Adrenal gland (tissue), 12 donors: ENCODE measurements around the gene YWHAB. TPM values are rescaled to one million over a fixed set of nuclear protein-coding genes. Genes with fewer than 3 reads are reported as not detected.

Experiments used
- DNase-seq, 7 donors: peaks; one replicate each; pipeline ENCODE4 v3.0.0-alpha.2; 2019 to 2020
- H3K27ac ChIP-seq, 5 donors: fragments of 200-600 bp; sonication (generic) in 4 of 5; 1 replicate in 3 of 5; 2 replicates in 2 of 5; pipeline versions ENCODE4 v1.5.1 to v1.8.0; 2016 to 2020; ENCODE audit warnings: mild to moderate bottlenecking in 1 of 5
- H3K27me3 ChIP-seq: fragments of 200-600 bp; 2 replicates; pipeline ENCODE4 v1.8.0; 2021
- H3K36me3 ChIP-seq, 2 donors: fragments of 200-600 bp; replicated peaks in 1 of 2; 1 replicate in 1 of 2; 2 replicates in 1 of 2; pipeline versions ENCODE4 v1.5.1 to v1.8.0; 2018 to 2022
- H3K4me1 ChIP-seq, 2 donors: fragments of 200-600 bp; replicated peaks in 1 of 2; 1 replicate in 1 of 2; 2 replicates in 1 of 2; pipeline versions ENCODE4 v1.5.1 to v1.8.0; 2018 to 2021
- H3K4me3 ChIP-seq, 4 donors: fragments of 200-600 bp; sonication (generic) in 3 of 4; one replicate each; pipeline ENCODE4 v1.5.1; 2016 to 2018
- H3K9me3 ChIP-seq, 3 donors: fragments of 200-600 bp; sonication (generic) in 1 of 3; replicated peaks in 1 of 3; 1 replicate in 2 of 3; 2 replicates in 1 of 3; pipeline versions ENCODE4 v1.5.1 to v1.8.0; 2016 to 2021
- POLR2A ChIP-seq, 2 donors: fragments of 450-650 bp; IDR thresholded peaks; one replicate each; pipeline ENCODE4 v1.6.1; 2017; ENCODE audit warnings: antibody characterized with exemption in 2 of 2, mild to moderate bottlenecking in 2 of 2, moderate library complexity in 1 of 2
- WGBS, 4 donors: extraction: QIAGEN DNeasy Blood & Tissue Kit in 2 of 4; methylation state at CpG; one replicate each; pipeline versions ENCODE4 v1.1.5 to v1.1.7; 2013 to 2017; 5-methylcytosine and 5-hydroxymethylcytosine counted together
- intact Hi-C, 2 donors: fragments of 100-400 bp; cut with DNase I; formaldehyde crosslinking; loops; one replicate each; pipeline versions ENCODE4 v1.14.1 to v1.15.0; 2022 to 2023
- polyA plus RNA-seq, 3 donors: library from polyadenylated mRNA; stranded (reverse); fragments of 200-250 nt in 2 of 3; fragments of 350-450 nt in 1 of 3; fragmentation: Illumina TruSeq in 1 of 3; extraction: RNeasy Lipid Tissue Mini Kit (QIAGEN cat#74804) in 1 of 3; gene quantifications; one replicate each; pipeline ENCODE4 v1.2.3, GENCODE V29; 2013 to 2014
- total RNA-seq, 9 donors: library from RNA; depleted of rRNA in 4 of 9; stranded (reverse); fragments of >200 nt in 4 of 9; fragments of 120-200 nt in 1 of 9; fragmentation: NEBNext Ultra II Directional in 1 of 9; extraction: Animal tissue kit (Norgen Biotek cat#: 25700) in 1 of 9; gene quantifications; one replicate each; pipeline versions ENCODE4 v1.1.0 to v1.2.4, GENCODE V29; 2013 to 2023
- TF ChIP-seq, protein P1 (sequence below), 6 experiments: fragments of 450-650 bp in 4 of 6; fragments of 200-600 bp in 2 of 6; sonication (generic) in 1 of 6; IDR thresholded peaks; 1 replicate in 5 of 6; 2 replicates in 1 of 6; pipeline versions ENCODE4 v1.5.1 to v1.8.0; 2016 to 2021; ENCODE audit warnings: antibody characterized with exemption in 6 of 6, mild to moderate bottlenecking in 2 of 6, moderate library complexity in 1 of 6
- donor health status: healthy with polysubstance abuse.
- donor health status: Bipolar disorder and iron deficiency.
- donor health status: DM: yes; HTN: yes; CAD: no.
- donor health status: DM: no; HTN: no; CAD: no.
- donor health status: DM: no; HTN: no; CAD: no.
- donor health status: DM: yes; HTN: yes; CAD: no.

The YWHAB gene
- total and polyA plus RNA-seq, 12 donors = 53.1 to 293 (median 143) TPM

DNA sequence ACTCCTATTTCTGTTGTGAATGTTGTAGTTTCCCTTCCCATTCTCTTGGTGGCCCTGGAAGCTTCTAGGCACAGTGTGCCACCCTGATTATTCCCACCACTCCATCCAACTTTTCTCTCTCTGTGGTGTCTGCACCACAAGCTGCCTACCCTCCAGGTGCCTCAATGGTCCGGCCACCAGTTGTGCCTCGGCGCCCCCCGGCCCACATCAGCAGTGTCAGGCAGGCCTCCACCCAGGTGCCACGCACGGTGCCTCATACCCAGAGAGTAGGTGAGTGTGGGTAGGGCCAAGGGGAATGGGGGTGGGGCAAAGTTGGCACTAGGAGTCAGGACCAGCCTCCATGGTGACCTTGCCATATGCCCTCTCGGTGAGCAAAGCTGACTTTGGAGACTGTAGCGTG is 47.4 kb downstream of the YWHAB start:
- 93 to 99% (median 96%) methylated on average over 8 of the region's 8 CpGs for WGBS, 4 donors
- DNase-seq = no peak
- H3K4me1 ChIP-seq = no peaks in the 10 kb centered on the region
- H3K27me3 ChIP-seq = no peaks in the 10 kb centered on the region
- H3K36me3 ChIP-seq = no peaks in the 10 kb centered on the region
- intact Hi-C loops = no loop called here
- no peak overlapping the region for H3K4me3 ChIP-seq
- H3K9me3 ChIP-seq = no peaks in the 10 kb centered on the region
- H3K27ac ChIP-seq = no peak overlapping the region
- no peak for TF ChIP-seq POLR2A (IDR thresholded peaks at IDR 0.05)
- TF ChIP-seq, protein P1, sequence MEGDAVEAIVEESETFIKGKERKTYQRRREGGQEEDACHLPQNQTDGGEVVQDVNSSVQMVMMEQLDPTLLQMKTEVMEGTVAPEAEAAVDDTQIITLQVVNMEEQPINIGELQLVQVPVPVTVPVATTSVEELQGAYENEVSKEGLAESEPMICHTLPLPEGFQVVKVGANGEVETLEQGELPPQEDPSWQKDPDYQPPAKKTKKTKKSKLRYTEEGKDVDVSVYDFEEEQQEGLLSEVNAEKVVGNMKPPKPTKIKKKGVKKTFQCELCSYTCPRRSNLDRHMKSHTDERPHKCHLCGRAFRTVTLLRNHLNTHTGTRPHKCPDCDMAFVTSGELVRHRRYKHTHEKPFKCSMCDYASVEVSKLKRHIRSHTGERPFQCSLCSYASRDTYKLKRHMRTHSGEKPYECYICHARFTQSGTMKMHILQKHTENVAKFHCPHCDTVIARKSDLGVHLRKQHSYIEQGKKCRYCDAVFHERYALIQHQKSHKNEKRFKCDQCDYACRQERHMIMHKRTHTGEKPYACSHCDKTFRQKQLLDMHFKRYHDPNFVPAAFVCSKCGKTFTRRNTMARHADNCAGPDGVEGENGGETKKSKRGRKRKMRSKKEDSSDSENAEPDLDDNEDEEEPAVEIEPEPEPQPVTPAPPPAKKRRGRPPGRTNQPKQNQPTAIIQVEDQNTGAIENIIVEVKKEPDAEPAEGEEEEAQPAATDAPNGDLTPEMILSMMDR (IDR thresholded peaks at IDR 0.05) = no peak

DNA sequence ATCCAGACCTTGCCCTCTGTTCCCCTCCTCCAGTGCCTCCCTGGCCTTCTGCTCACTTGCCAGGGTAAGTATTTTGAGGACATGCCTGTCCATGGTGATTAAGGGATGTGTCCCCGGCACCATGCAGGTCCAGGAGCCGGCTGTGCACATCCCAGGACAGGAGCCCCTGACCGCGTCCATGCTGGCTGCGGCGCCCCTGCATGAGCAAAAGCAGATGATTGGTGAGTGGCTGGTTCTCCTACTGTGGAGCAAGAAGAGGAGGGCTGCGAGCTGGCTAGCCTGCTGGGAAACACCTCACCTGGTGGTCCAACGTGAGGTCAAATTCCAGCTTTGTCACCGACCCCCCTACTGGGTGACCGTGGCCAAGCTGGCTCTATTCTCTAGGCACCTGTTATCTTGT is 51.0 kb downstream of the YWHAB start:
- peaks cover 0 to 8% of the 10 kb centered on the region in 2 donors for H3K36me3 ChIP-seq
- TF ChIP-seq, protein P1 (IDR thresholded peaks at IDR 0.05) = no peak
- TF ChIP-seq POLR2A (IDR thresholded peaks at IDR 0.05) = no peak
- DNase-seq = no peak
- H3K9me3 ChIP-seq = no peaks in the 10 kb centered on the region
- intact Hi-C loops = no loop called here
- H3K4me1 ChIP-seq = no peaks in the 10 kb centered on the region
- no peaks in the 10 kb centered on the region for H3K27me3 ChIP-seq
- H3K4me3 ChIP-seq = no peak overlapping the region
- H3K27ac ChIP-seq = no peak overlapping the region
- WGBS, 4 donors = 94 to 100% (median 97%) methylated on average over 4 to 10 of the region's 10 CpGs

- peaks cover 0 to 29% of the 10 kb centered on the region in 2 donors for H3K36me3 ChIP-seq
- no peak overlapping the region for H3K4me3 ChIP-seq
- intact Hi-C loops = no loop called here
- no peak for TF ChIP-seq POLR2A (IDR thresholded peaks at IDR 0.05)
- TF ChIP-seq, protein P1 (IDR thresholded peaks at IDR 0.05) = no peak
- no peak overlapping the region for H3K27ac ChIP-seq
- H3K9me3 ChIP-seq = no peaks in the 10 kb centered on the region
- 84 to 88% (median 87%) methylated on average over 9 of the region's 9 CpGs for WGBS, 4 donors
- H3K27me3 ChIP-seq = no peaks in the 10 kb centered on the region
- no peaks in the 10 kb centered on the region for H3K4me1 ChIP-seq
- DNase-seq = no peak
Measured at GRCh38 chr20:44938637-44939036, 53.1 kb downstream of the YWHAB start.

DNA sequence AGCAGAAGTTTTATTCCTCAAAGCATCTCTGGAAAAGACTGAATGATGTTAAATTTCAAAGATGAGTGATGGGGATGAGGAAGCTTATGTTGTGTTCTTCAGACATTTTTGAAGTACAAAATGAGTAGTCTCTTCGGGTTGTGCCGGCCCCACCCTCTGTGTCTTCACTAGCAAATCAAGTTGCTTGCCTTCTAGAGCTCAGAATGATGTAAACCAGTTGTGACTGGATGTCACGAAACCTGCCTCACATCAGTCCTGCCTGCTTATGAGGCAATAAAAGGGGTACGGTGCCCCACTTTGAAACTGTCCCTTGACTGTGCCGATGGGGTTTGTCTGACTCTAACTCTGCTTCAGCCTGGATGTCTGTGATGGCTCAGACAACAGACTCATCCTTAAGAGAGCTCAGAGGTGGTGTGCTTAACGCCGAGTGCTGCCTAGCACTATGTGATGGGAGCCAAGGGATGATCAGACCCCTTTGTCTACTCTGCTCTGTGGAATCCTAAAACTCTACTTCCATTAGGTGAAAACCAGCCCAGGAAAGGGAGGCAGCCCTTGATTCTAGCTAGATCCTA is 55.7 kb downstream of the YWHAB start:
- H3K4me3 ChIP-seq = no peak overlapping the region
- H3K27me3 ChIP-seq = no peaks in the 10 kb centered on the region
- peaks cover 0 to 39% of the 10 kb centered on the region in 2 donors for H3K36me3 ChIP-seq
- TF ChIP-seq, protein P1 (IDR thresholded peaks at IDR 0.05) = no peak
- TF ChIP-seq POLR2A (IDR thresholded peaks at IDR 0.05) = no peak
- peaks cover 0 to 8% of the 10 kb centered on the region in 2 donors for H3K4me1 ChIP-seq
- DNase-seq = no peak
- H3K9me3 ChIP-seq = no peaks in the 10 kb centered on the region
- 87 to 92% (median 90%) methylated on average over 7 of the region's 7 CpGs for WGBS, 4 donors
- intact Hi-C loops = no loop called here
- H3K27ac ChIP-seq = no peak overlapping the region
